H1 (cell line): Measurements from ENCODE around the gene MYH16. TPM values are rescaled to one million over a fixed set of nuclear protein-coding genes. Genes with fewer than 3 reads are reported as not detected.

Source experiments
- CTCF ChIA-PET: fragments of 300-600 bp; sonication (Branson Sonifier 250); formaldehyde crosslinking; loops from one replicate; lab custom pipeline; 2021; ENCODE audit not compliant: partially characterized antibody; lab: Charles Lee
- POLR2A ChIA-PET: fragments of 300-600 bp; sonication (Branson Sonifier 250); formaldehyde crosslinking; loops from one replicate; lab custom pipeline; 2021; ENCODE audit warnings: inconsistent platforms; ENCODE audit not compliant: partially characterized antibody; lab: Charles Lee
- DNase-seq, 2 experiments: peaks; one replicate each; pipeline versions ENCODE4 v3.0.0 to v3.0.0-alpha.2; 2010 to 2022; ENCODE audit warnings: low spot score in 2 of 2, low read depth in 1 of 2, mixed read lengths in 1 of 2
- FAIRE-seq: peaks from 2 replicates; lab custom pipeline; 2011; peaks lifted over from hg19 to GRCh38; lab: Jason Lieb, UNC
- H2AFZ ChIP-seq: 2 replicates; pipeline ENCODE4 v1.8.1; 2012; ENCODE audit warnings: low read length, inconsistent platforms
- H2AK5ac ChIP-seq: 2 replicates; pipeline ENCODE4 v1.6.1; 2013; ENCODE audit warnings: low read depth, low read length
- H2BK120ac ChIP-seq: replicated peaks from 2 replicates; pipeline ENCODE3; 2013; ENCODE audit warnings: low read depth, low read length, inconsistent platforms
- H2BK12ac ChIP-seq: 2 replicates; pipeline ENCODE4 v1.6.1; 2013; ENCODE audit warnings: low read depth, low read length
- H2BK15ac ChIP-seq: 2 replicates; pipeline ENCODE4 v1.6.1; 2013; ENCODE audit warnings: low read length
- H2BK20ac ChIP-seq: 2 replicates; pipeline ENCODE4 v1.6.1; 2013; ENCODE audit warnings: low read length
- H2BK5ac ChIP-seq: 2 replicates; pipeline ENCODE4 v1.6.1; 2013; ENCODE audit warnings: low read depth, low read length
- H3K14ac ChIP-seq: 2 replicates; pipeline ENCODE4 v1.6.1; 2013; ENCODE audit warnings: inconsistent platforms; ENCODE audit not compliant: insufficient read length
- H3K18ac ChIP-seq: 2 replicates; pipeline ENCODE4 v1.6.1; 2013; ENCODE audit warnings: low read length; ENCODE audit errors: extremely low read depth
- H3K23ac ChIP-seq: 2 replicates; pipeline ENCODE4 v1.6.1; 2013; ENCODE audit warnings: inconsistent platforms; ENCODE audit not compliant: insufficient read length
- H3K23me2 ChIP-seq: 2 replicates; pipeline ENCODE4 v1.6.1; 2013; ENCODE audit warnings: low read depth, low read length
- H3K27ac ChIP-seq: 2 replicates; pipeline ENCODE4 v1.6.1; 2011; ENCODE audit warnings: low read depth, low read length, inconsistent platforms
- H3K27me3 ChIP-seq, 4 experiments: replicated peaks in 1 of 4; 1 replicate in 1 of 4; 2 replicates in 3 of 4; pipeline versions ENCODE4 v1.6.1 to v1.8.1; 2011 to 2013; ENCODE audit warnings: low read length in 3 of 4, mild to moderate bottlenecking in 3 of 4, inconsistent platforms in 2 of 4, mixed read lengths in 2 of 4, moderate library complexity in 1 of 4; ENCODE audit not compliant: control insufficient read depth in 3 of 4, insufficient read depth in 3 of 4; ENCODE audit errors: extremely low read depth in 1 of 4
- H3K36me3 ChIP-seq, 4 experiments: 2 replicates each; pipeline versions ENCODE4 v1.6.1 to v1.8.1; 2011 to 2013; ENCODE audit warnings: mild to moderate bottlenecking in 4 of 4, low read length in 3 of 4, moderate library complexity in 2 of 4, control low read depth in 1 of 4, inconsistent platforms in 1 of 4; ENCODE audit not compliant: insufficient read depth in 4 of 4, control insufficient read depth in 2 of 4
- H3K4ac ChIP-seq: replicated peaks from 2 replicates; pipeline ENCODE3; 2013; ENCODE audit warnings: low read length, low read depth, mixed read lengths, inconsistent platforms; ENCODE audit not compliant: insufficient read length
- H3K4me1 ChIP-seq, 4 experiments: replicated peaks in 1 of 4; 1 replicate in 1 of 4; 2 replicates in 3 of 4; pipeline versions ENCODE4 v1.6.1 to v1.8.1; 2011 to 2013; ENCODE audit warnings: low read length in 3 of 4, inconsistent platforms in 2 of 4, mixed read lengths in 1 of 4; ENCODE audit not compliant: insufficient read depth in 4 of 4, control insufficient read depth in 3 of 4
- H3K4me2 ChIP-seq, 2 experiments: 2 replicates each; pipeline versions ENCODE4 v1.6.1 to v1.8.1; 2011 to 2013; ENCODE audit warnings: low read depth in 2 of 2, low read length in 2 of 2, control low read depth in 1 of 2, inconsistent platforms in 1 of 2, mild to moderate bottlenecking in 1 of 2; ENCODE audit not compliant: insufficient read depth in 1 of 2
- H3K4me3 ChIP-seq, 4 experiments: fragments of 200-600, 300-600 bp in 1 of 4; sonication (generic), shearing (Covaris generic), sonication (Bioruptor Twin) in 1 of 4; 2 replicates each; pipeline versions ENCODE4 v1.5.1 to v1.8.1; 2011 to 2016; ENCODE audit warnings: low read length in 4 of 4, low read depth in 3 of 4, control low read depth in 2 of 4, inconsistent platforms in 2 of 4, mild to moderate bottlenecking in 2 of 4, mixed read lengths in 1 of 4, moderate library complexity in 1 of 4; ENCODE audit not compliant: insufficient read depth in 2 of 4; ENCODE audit errors: extremely low read depth in 1 of 4
- H3K56ac ChIP-seq: replicated peaks from 2 replicates; pipeline ENCODE3; 2013; ENCODE audit warnings: low read depth, mild to moderate bottlenecking, mixed read lengths, low read length, inconsistent platforms; ENCODE audit not compliant: insufficient read length
- H3K79me1 ChIP-seq: 2 replicates; pipeline ENCODE4 v1.6.1; 2013; ENCODE audit warnings: low read depth, low read length, control low read depth
- H3K79me2 ChIP-seq, 2 experiments: 2 replicates each; pipeline versions ENCODE4 v1.6.1 to v1.8.1; 2012 to 2013; ENCODE audit warnings: low read length in 2 of 2, mild to moderate bottlenecking in 2 of 2, inconsistent platforms in 1 of 2; ENCODE audit not compliant: insufficient read depth in 2 of 2, control insufficient read depth in 1 of 2
- H3K9ac ChIP-seq, 4 experiments: replicated peaks in 1 of 4; 1 replicate in 1 of 4; 2 replicates in 3 of 4; pipeline versions ENCODE4 v1.6.1 to v1.8.1; 2011 to 2013; ENCODE audit warnings: low read depth in 3 of 4, low read length in 3 of 4, control low read depth in 2 of 4, mild to moderate bottlenecking in 2 of 4, moderate library complexity in 2 of 4, inconsistent platforms in 1 of 4; ENCODE audit errors: extremely low read depth in 1 of 4
- H3K9me3 ChIP-seq, 2 experiments: 2 replicates each; pipeline versions ENCODE4 v1.6.1 to v1.8.1; 2012 to 2013; ENCODE audit warnings: mild to moderate bottlenecking in 2 of 2, moderate library complexity in 2 of 2, control low read depth in 1 of 2, inconsistent platforms in 1 of 2, low read depth in 1 of 2, low read length in 1 of 2, mixed read lengths in 1 of 2; ENCODE audit not compliant: insufficient read depth in 2 of 2
- H4K20me1 ChIP-seq, 2 experiments: replicated peaks in 1 of 2; 2 replicates each; pipeline versions ENCODE3 to v1.8.1; 2011 to 2013; ENCODE audit warnings: inconsistent platforms in 2 of 2, low read length in 2 of 2, mild to moderate bottlenecking in 1 of 2; ENCODE audit not compliant: insufficient read depth in 2 of 2, control insufficient read depth in 1 of 2
- H4K5ac ChIP-seq: 2 replicates; pipeline ENCODE4 v1.6.1; 2013; ENCODE audit warnings: low read length, low read depth, mixed read lengths, inconsistent platforms; ENCODE audit not compliant: insufficient read length
- H4K8ac ChIP-seq: 2 replicates; pipeline ENCODE4 v1.8.0; 2013; ENCODE audit warnings: mild to moderate bottlenecking, moderate library complexity, low read length, inconsistent platforms; ENCODE audit not compliant: insufficient read depth; ENCODE audit errors: extremely low read depth
- H4K91ac ChIP-seq: replicated peaks from 2 replicates; pipeline ENCODE3; 2013; ENCODE audit warnings: low read length, mixed read lengths, inconsistent platforms; ENCODE audit not compliant: insufficient read length
- BRCA1 ChIP-seq: IDR thresholded peaks from 2 replicates; pipeline ENCODE4 v1.6.1; 2012; ENCODE audit warnings: low read depth, low read length, improper control_type of control experiment
- CTCF ChIP-seq, 3 experiments: IDR thresholded peaks; 1 replicate in 2 of 3; 2 replicates in 1 of 3; pipeline versions ENCODE4 v1.5.1 to v1.6.1; 2011; ENCODE audit warnings: low read length in 3 of 3, mild to moderate bottlenecking in 3 of 3, inconsistent platforms in 2 of 3, low read depth in 1 of 3, moderate library complexity in 1 of 3; ENCODE audit not compliant: insufficient read depth in 1 of 3; ENCODE audit errors: control extremely low read depth in 1 of 3
- KDM1A ChIP-seq: fragments of 200-600, 300-600 bp; sonication (generic); IDR thresholded peaks from 2 replicates; pipeline ENCODE4 v1.7.1; 2016; ENCODE audit warnings: mild to moderate bottlenecking, low read length, borderline replicate concordance
- SIRT6 ChIP-seq: IDR thresholded peaks from one replicate; pipeline ENCODE4 v1.7.1; 2012; ENCODE audit warnings: low read length, inconsistent platforms
- SUZ12 ChIP-seq: fragments of 200-600 bp; sonication (generic); IDR thresholded peaks from 2 replicates; pipeline ENCODE4 v1.6.1; 2012; ENCODE audit warnings: mild to moderate bottlenecking, inconsistent platforms, low read length, moderate library complexity, mixed read lengths
- WGBS, 2 experiments: shearing (Covaris generic) in 1 of 2; methylation state at CpG; one replicate each; pipeline versions ENCODE4 v1.1.6 to v1.1.7; 2013 to 2015; ENCODE audit warnings: low lambda C conversion rate in 2 of 2, mixed read lengths in 2 of 2, inconsistent platforms in 1 of 2, low coverage in 1 of 2, missing lambda C conversion rate in 1 of 2; ENCODE audit not compliant: insufficient replicate concordance in 2 of 2, insufficient coverage in 1 of 2, insufficient read length in 1 of 2; ENCODE audit errors: extremely low coverage in 1 of 2, missing lambda C conversion rate in 1 of 2; 5-methylcytosine and 5-hydroxymethylcytosine counted together
- polyA plus RNA-seq, 7 experiments: library from polyadenylated mRNA; depleted of rRNA in 3 of 7; stranded (reverse) in 5 of 7; unstranded in 2 of 7; fragments of >200 nt in 5 of 7; fragments of 200-250 nt in 2 of 7; gene quantifications; 1 replicate in 5 of 7; 2 replicates in 1 of 7; 4 replicates in 1 of 7; pipeline versions ENCODE4 v1.2.1 to v1.2.3, GENCODE V29; 2011 to 2013; ENCODE audit warnings: missing spikeins in 2 of 7, mixed read lengths in 2 of 7
- total RNA-seq: library from RNA; stranded (reverse); fragmentation: NEBNext Ultra II Directional; extraction: Animal tissue kit (Norgen Biotek cat#: 25700); gene quantifications from 2 replicates; pipeline ENCODE4 v1.2.1, GENCODE V29; 2021
- TF ChIP-seq, protein P1 (sequence below): IDR thresholded peaks from 2 replicates; pipeline ENCODE4 v1.6.1; 2011; ENCODE audit warnings: low read length, improper control_type of control experiment

Gene MYH16
- total and polyA plus RNA-seq, 2 of the 8 experiments (the other 6 are each of a cell fraction or from before 2014, with no cell fraction given) = not detected

- no peak overlapping the region for H2BK120ac ChIP-seq
- POLR2A ChIA-PET = interaction anchor here (0.6 to 1.2 kb wide), 3 partner anchors 10 to 87 kb away, joined by 3 read pairs; partner anchors contain the start of gene ARPC1A
- no peak overlapping the region for H2BK15ac ChIP-seq
- CTCF ChIA-PET = interaction anchor here (0.8 to 1.1 kb wide), 3 partner anchors 32 to 203 kb away, joined by 3 to 4 read pairs (median 3); no protein-coding TSS in a partner anchor
- peak overlapping the region; percentile 40; the same call in 1 of the 2 replicates for H4K8ac ChIP-seq
- no peak overlapping the region for H2AFZ ChIP-seq
- H3K79me1 ChIP-seq = no peaks in the 10 kb centered on the region
- H3K56ac ChIP-seq = no peak overlapping the region
- H3K23ac ChIP-seq = no peak overlapping the region
- DNase-seq (no peak), FAIRE-seq (no peak)
- no peak overlapping the region for H3K4me3 ChIP-seq
- no peak overlapping the region for H4K5ac ChIP-seq
- no peak overlapping the region for H2BK5ac ChIP-seq
- no peak overlapping the region for H3K14ac ChIP-seq
- no peak overlapping the region for H4K91ac ChIP-seq
- peaks cover 3% of the 10 kb centered on the region; the same call in 1 of the 2 replicates for H3K23me2 ChIP-seq
- no peak overlapping the region for H3K4me2 ChIP-seq
- H3K36me3 ChIP-seq = no peaks in the 10 kb centered on the region
- WGBS, 2 experiments = 81% methylated on average over 15 of the region's 15 CpGs; no CpG with 5 or more reads in 1 of the 2 experiments
- no peaks in the 10 kb centered on the region for H3K27me3 ChIP-seq
- H3K4ac ChIP-seq = no peak overlapping the region
- no peak for TF ChIP-seq SIRT6
- TF ChIP-seq BRCA1 = no peak
- no peak for TF ChIP-seq KDM1A
- TF ChIP-seq, protein P1, sequence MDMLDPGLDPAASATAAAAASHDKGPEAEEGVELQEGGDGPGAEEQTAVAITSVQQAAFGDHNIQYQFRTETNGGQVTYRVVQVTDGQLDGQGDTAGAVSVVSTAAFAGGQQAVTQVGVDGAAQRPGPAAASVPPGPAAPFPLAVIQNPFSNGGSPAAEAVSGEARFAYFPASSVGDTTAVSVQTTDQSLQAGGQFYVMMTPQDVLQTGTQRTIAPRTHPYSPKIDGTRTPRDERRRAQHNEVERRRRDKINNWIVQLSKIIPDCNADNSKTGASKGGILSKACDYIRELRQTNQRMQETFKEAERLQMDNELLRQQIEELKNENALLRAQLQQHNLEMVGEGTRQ = no peak
- no peak for TF ChIP-seq CTCF (IDR thresholded peaks at IDR 0.05; ENCODE audit: control extremely low read depth in 1 of 3, insufficient read depth in 1 of 3, low read depth in 1 of 3, low read length in 3 of 3)
- TF ChIP-seq SUZ12 = no peak
- H4K20me1 ChIP-seq = peaks cover 0 to 2% of the 10 kb centered on the region in 2 experiments
- H3K79me2 ChIP-seq = no peaks in the 10 kb centered on the region
- no peak overlapping the region for H3K18ac ChIP-seq
- H2BK20ac ChIP-seq = no peak overlapping the region
- H2AK5ac ChIP-seq = no peak overlapping the region
- no peak overlapping the region for H2BK12ac ChIP-seq
- H3K9me3 ChIP-seq = peaks cover 5 to 6% of the 10 kb centered on the region in 2 experiments; a peak in 2 of 4 replicates
- H3K27ac ChIP-seq = no peak overlapping the region
- H3K9ac ChIP-seq = no peak overlapping the region
- H3K4me1 ChIP-seq = no peaks in the 10 kb centered on the region
Observed at GRCh38 chr7:99238558-99239341, 33.9 kb upstream of the MYH16 start.
